ENCODE data around the gene TPCN2.

The TPCN2 gene

GRCh38 chr11:69102732-69103615 lies 54.2 kb downstream of the TPCN2 start:
- no peaks in the 10 kb centered on the region for H3K79me2 ChIP-seq
- no peak overlapping the region for H3K9ac ChIP-seq
- no peak overlapping the region for H2AFZ ChIP-seq
- no peaks in the 10 kb centered on the region for H3K4me1 ChIP-seq
- no peak overlapping the region for H3K4me2 ChIP-seq (ENCODE audit: low read length)
- no peaks in the 10 kb centered on the region for H3K36me3 ChIP-seq (ENCODE audit: control insufficient read depth, insufficient read depth, low read length)
- no peak overlapping the region for H3K27ac ChIP-seq
- H3K4me3 ChIP-seq (ENCODE audit: low read depth, low read length) = no peak overlapping the region
- H3K27me3 ChIP-seq (ENCODE audit: control insufficient read depth, insufficient read depth, low read length) = no peaks in the 10 kb centered on the region
- H3K9me3 ChIP-seq (ENCODE audit: control insufficient read depth, low read length) = no peaks in the 10 kb centered on the region
- TF ChIP-seq CTCF (IDR thresholded peaks at IDR 0.05) = no peak

GRCh38 chr11:69104212-69104855 lies 55.6 kb downstream of the TPCN2 start:
- H3K9me3 ChIP-seq (ENCODE audit: control insufficient read depth, low read length) = no peaks in the 10 kb centered on the region
- H3K27ac ChIP-seq = no peak overlapping the region
- no peaks in the 10 kb centered on the region for H3K27me3 ChIP-seq (ENCODE audit: control insufficient read depth, insufficient read depth, low read length)
- no peaks in the 10 kb centered on the region for H3K79me2 ChIP-seq
- no peak overlapping the region for H2AFZ ChIP-seq
- H3K4me1 ChIP-seq = no peaks in the 10 kb centered on the region
- no peak overlapping the region for H3K9ac ChIP-seq
- H3K4me2 ChIP-seq (ENCODE audit: low read length) = no peak overlapping the region
- no peak overlapping the region for H3K4me3 ChIP-seq (ENCODE audit: low read depth, low read length)
- TF ChIP-seq CTCF (IDR thresholded peaks at IDR 0.05) = no peak
- H3K36me3 ChIP-seq (ENCODE audit: control insufficient read depth, insufficient read depth, low read length) = no peaks in the 10 kb centered on the region

GRCh38 chr11:69104856-69105395 lies 56.2 kb downstream of the TPCN2 start:
- Histone ChIP-seq H3K9ac (no peak overlapping the region), H3K4me2 (ENCODE audit: low read length) (no peak overlapping the region), H3K9me3 (ENCODE audit: control insufficient read depth, low read length) (no peaks in the 10 kb centered on the region), H3K4me1 (no peaks in the 10 kb centered on the region), H3K4me3 (ENCODE audit: low read depth, low read length) (no peak overlapping the region), H3K79me2 (no peaks in the 10 kb centered on the region), H3K27ac (no peak overlapping the region), H3K27me3 (ENCODE audit: control insufficient read depth, insufficient read depth, low read length) (no peaks in the 10 kb centered on the region), H3K36me3 (ENCODE audit: control insufficient read depth, insufficient read depth, low read length) (no peaks in the 10 kb centered on the region), H2AFZ (no peak overlapping the region)
- no peak for TF ChIP-seq CTCF (IDR thresholded peaks at IDR 0.05)

- Histone ChIP-seq H3K9me3 (ENCODE audit: control insufficient read depth, low read length) (no peaks in the 10 kb centered on the region), H3K27me3 (ENCODE audit: control insufficient read depth, insufficient read depth, low read length) (no peaks in the 10 kb centered on the region)
- TF ChIP-seq CTCF (IDR thresholded peaks at IDR 0.05) = no peak
Observed at GRCh38 chr11:69105461-69106030, 56.8 kb downstream of the TPCN2 start.

More at GRCh38 chr11:69105461-69106030, 56.8 kb downstream of the TPCN2 start:
- H3K27ac ChIP-seq = no peak overlapping the region
- no peaks in the 10 kb centered on the region for H3K4me1 ChIP-seq
- H2AFZ ChIP-seq = no peak overlapping the region
- no peak overlapping the region for H3K9ac ChIP-seq
- H3K4me2 ChIP-seq (ENCODE audit: low read length) = no peak overlapping the region
- no peaks in the 10 kb centered on the region for H3K79me2 ChIP-seq
- H3K4me3 ChIP-seq (ENCODE audit: low read depth, low read length) = no peak overlapping the region
- no peaks in the 10 kb centered on the region for H3K36me3 ChIP-seq (ENCODE audit: control insufficient read depth, insufficient read depth, low read length)
